Measurements from ENCODE around the gene SH3GL2.

SH3GL2 gene

DNA sequence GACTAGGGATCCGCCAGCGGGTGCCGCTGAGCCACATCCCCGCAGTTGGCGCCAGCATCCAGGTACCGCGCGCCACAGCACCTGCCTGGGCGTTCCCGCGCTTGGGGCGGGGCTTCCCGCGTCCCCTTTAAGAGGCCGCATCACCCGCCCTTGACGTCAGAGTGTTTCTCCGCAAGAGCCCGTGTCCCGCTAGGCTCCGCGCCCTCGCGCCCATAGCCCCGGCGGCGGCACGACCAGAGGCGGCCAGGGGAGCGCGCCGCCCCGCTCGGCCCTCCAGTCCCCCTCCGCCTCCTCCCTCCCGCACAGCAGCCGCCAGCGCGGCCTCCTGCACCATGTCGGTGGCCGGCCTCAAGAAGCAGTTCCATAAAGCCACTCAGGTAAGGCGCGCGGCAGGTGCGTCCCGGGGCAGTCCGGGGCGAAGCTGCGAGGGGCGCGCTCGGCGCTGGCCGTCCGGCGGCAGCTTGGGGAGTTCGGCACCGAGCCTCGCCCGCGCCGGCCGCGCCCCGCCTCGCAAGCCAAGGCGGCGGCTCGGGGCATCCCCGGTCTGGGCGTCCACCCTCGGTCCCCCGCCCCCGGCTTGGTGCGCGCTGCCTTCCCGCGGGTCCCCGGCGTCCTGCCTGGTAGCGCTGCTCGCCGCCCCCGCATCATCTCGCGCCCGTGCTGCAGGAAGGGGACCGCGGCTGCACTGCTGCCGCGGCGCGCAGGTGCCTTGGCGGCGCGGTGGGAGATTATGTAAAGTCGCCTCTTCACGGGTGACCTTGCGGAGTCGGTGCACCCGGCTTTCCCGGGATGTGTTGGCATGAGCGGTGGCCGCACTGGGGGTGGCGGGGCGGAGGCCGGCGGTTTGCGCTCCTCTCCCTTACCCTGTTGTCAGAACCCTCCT, at the start of gene SH3GL2:
Gene SH3GL2 (plus strand): TSS at position 156 of the 883 bp plus-strand sequence.
- H3K4me2 ChIP-seq (ENCODE audit: low read length), result no peak within 1 kb of the TSS
- H3K27ac ChIP-seq (ENCODE audit: low read depth, low read length), result no peak within 1 kb of the TSS
- H3K4me1 ChIP-seq (ENCODE audit: control insufficient read depth, low read length), result no peaks in the 10 kb centered on the region
- TF ChIP-seq EZH2phosphoT487 (IDR thresholded peaks at IDR 0.05; ENCODE audit: borderline replicate concordance, low read length), result no peak
- TF ChIP-seq, protein P1, sequence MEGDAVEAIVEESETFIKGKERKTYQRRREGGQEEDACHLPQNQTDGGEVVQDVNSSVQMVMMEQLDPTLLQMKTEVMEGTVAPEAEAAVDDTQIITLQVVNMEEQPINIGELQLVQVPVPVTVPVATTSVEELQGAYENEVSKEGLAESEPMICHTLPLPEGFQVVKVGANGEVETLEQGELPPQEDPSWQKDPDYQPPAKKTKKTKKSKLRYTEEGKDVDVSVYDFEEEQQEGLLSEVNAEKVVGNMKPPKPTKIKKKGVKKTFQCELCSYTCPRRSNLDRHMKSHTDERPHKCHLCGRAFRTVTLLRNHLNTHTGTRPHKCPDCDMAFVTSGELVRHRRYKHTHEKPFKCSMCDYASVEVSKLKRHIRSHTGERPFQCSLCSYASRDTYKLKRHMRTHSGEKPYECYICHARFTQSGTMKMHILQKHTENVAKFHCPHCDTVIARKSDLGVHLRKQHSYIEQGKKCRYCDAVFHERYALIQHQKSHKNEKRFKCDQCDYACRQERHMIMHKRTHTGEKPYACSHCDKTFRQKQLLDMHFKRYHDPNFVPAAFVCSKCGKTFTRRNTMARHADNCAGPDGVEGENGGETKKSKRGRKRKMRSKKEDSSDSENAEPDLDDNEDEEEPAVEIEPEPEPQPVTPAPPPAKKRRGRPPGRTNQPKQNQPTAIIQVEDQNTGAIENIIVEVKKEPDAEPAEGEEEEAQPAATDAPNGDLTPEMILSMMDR (IDR thresholded peaks at IDR 0.05; ENCODE audit: low read depth, low read length, poor library complexity, severe bottlenecking), result no peak
- no peaks in the 10 kb centered on the region for H3K9me3 ChIP-seq (ENCODE audit: control insufficient read depth, insufficient read depth, low read length)
- H3K79me2 ChIP-seq (ENCODE audit: control insufficient read depth, low read length), result no peaks in the 10 kb centered on the region
- H3K4me3 ChIP-seq (ENCODE audit: low read length), result no peak within 1 kb of the TSS
- H3K27me3 ChIP-seq (ENCODE audit: control insufficient read depth, low read length), result no peaks in the 10 kb centered on the region
- H3F3A ChIP-seq (ENCODE audit: control insufficient read depth, insufficient read depth), result no peaks in the 10 kb centered on the region
- no peaks in the 10 kb centered on the region for H3K9me2 ChIP-seq (replicated peaks; ENCODE audit: control insufficient read depth, low read length)
- no peaks in the 10 kb centered on the region for H4K20me1 ChIP-seq (ENCODE audit: control insufficient read depth, insufficient read depth, low read depth, low read length)
- H3K36me3 ChIP-seq (ENCODE audit: control insufficient read depth, low read length), result no peaks in the 10 kb centered on the region

DNA sequence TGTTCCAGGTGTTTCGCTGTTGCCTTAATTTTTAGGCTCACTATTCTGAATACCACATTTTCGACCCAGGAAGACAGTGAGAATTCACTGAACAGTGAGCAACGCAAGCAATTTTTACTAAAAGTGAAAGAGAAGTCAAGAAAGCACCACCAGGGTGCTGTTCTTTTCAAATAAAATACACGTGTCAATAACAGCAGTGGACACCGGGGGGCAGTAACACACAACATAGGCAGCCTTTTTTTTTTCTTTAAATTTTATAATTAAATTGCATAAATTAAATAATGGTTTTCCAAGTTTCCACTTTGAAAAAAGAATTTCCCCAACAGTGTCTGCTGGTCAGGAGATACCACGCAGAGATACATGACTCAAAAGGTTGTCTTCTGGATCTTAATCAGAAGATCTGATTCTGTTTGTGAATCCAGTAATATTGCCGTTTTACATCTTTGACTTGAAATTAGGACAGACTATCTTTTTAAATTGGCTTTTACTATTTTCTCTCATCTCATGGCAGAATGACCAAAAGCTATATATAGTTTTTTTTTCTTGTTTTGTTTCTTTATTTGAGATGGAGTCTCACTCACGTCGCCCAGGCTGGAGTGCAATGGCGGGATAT, 47.1 kb upstream of the SH3GL2 start:
- Histone ChIP-seq H3K9me3 (ENCODE audit: control insufficient read depth, insufficient read depth, low read length) (no peaks in the 10 kb centered on the region), H3K4me1 (ENCODE audit: control insufficient read depth, low read length) (no peaks in the 10 kb centered on the region), H3K4me2 (ENCODE audit: low read length) (no peak overlapping the region), H3K79me2 (ENCODE audit: control insufficient read depth, low read length) (no peaks in the 10 kb centered on the region), H3K27me3 (ENCODE audit: control insufficient read depth, low read length) (no peaks in the 10 kb centered on the region), H3K9me2 (replicated peaks; ENCODE audit: control insufficient read depth, low read length) (no peaks in the 10 kb centered on the region), H3K4me3 (ENCODE audit: low read length) (no peak overlapping the region), H4K20me1 (ENCODE audit: control insufficient read depth, insufficient read depth, low read depth, low read length) (no peaks in the 10 kb centered on the region), H3K36me3 (ENCODE audit: control insufficient read depth, low read length) (no peaks in the 10 kb centered on the region), H3F3A (ENCODE audit: control insufficient read depth, insufficient read depth) (no peaks in the 10 kb centered on the region), H3K27ac (ENCODE audit: low read depth, low read length) (no peak overlapping the region)
- TF ChIP-seq, protein P1 (IDR thresholded peaks at IDR 0.05; ENCODE audit: low read depth, low read length, poor library complexity, severe bottlenecking), result peak; percentile 45
- no peak for TF ChIP-seq EZH2phosphoT487 (IDR thresholded peaks at IDR 0.05; ENCODE audit: borderline replicate concordance, low read length)

DNA sequence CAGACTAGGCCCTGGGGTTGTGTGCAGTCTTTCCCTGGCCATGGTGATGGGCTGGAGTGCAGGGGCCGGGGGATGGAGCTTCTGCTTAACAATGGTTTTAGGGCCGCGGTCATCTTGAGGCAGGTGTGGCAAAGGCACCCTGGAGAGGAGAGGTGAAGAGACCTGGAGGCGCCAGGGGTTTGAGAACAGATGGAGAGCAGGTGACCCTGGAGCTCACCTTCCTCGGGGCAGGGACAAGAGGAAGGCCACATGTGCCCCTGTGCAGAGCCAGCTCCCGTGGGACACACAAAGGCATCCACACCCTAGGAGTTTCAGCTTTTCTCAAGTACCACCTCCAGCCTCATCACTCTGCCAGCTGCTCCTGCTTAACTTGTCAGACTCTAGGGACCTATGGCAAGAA, 46.4 kb upstream of the SH3GL2 start:
- Histone ChIP-seq H3K36me3 (ENCODE audit: control insufficient read depth, low read length) (no peaks in the 10 kb centered on the region), H3K27ac (ENCODE audit: low read depth, low read length) (no peak overlapping the region), H4K20me1 (ENCODE audit: control insufficient read depth, insufficient read depth, low read depth, low read length) (no peaks in the 10 kb centered on the region), H3K9me3 (ENCODE audit: control insufficient read depth, insufficient read depth, low read length) (no peaks in the 10 kb centered on the region), H3K4me2 (ENCODE audit: low read length) (no peak overlapping the region), H3K4me3 (ENCODE audit: low read length) (no peak overlapping the region), H3K4me1 (ENCODE audit: control insufficient read depth, low read length) (no peaks in the 10 kb centered on the region), H3K9me2 (replicated peaks; ENCODE audit: control insufficient read depth, low read length) (no peaks in the 10 kb centered on the region), H3K79me2 (ENCODE audit: control insufficient read depth, low read length) (no peaks in the 10 kb centered on the region), H3K27me3 (ENCODE audit: control insufficient read depth, low read length) (no peaks in the 10 kb centered on the region), H3F3A (ENCODE audit: control insufficient read depth, insufficient read depth) (no peaks in the 10 kb centered on the region)
- TF ChIP-seq, protein P1 (IDR thresholded peaks at IDR 0.05; ENCODE audit: low read depth, low read length, poor library complexity, severe bottlenecking), result no peak
- no peak for TF ChIP-seq EZH2phosphoT487 (IDR thresholded peaks at IDR 0.05; ENCODE audit: borderline replicate concordance, low read length)
